Measurements from ENCODE around the gene ZDHHC24.
A peak's percentile ranks its signal among the peaks of the same experiment; 100 is the strongest.

ZDHHC24 gene

GRCh38 chr11:66510990-66511339 lies 34.9 kb downstream of the ZDHHC24 start:
- Mint-ChIP-seq H3K36me3 (ENCODE audit: low read depth) (peaks cover 68% of the 10 kb centered on the region), H3K9me3 (no peaks in the 10 kb centered on the region), H3K4me3 (peak overlapping the region; percentile 95), H3K27me3 (no peaks in the 10 kb centered on the region), H3K27ac (peak overlapping the region; percentile 77), H3K4me1 (ENCODE audit: low read depth) (peaks cover 22% of the 10 kb centered on the region)
- no peak for DNase-seq

GRCh38 chr11:66510271-66510989 lies 35.4 kb downstream of the ZDHHC24 start, which contains the start of gene BBS1:
Gene BBS1 (plus strand): TSS chr11:66510635. CDS start chr11:66510660, 25 bp downstream.
- H3K4me1 Mint-ChIP-seq (ENCODE audit: low read depth): peaks cover 22% of the 10 kb centered on the region
- H3K27me3 Mint-ChIP-seq: no peaks in the 10 kb centered on the region
- H3K27ac Mint-ChIP-seq: peak within 1 kb of the TSS; percentile 77
- peaks cover 66% of the 10 kb centered on the region for H3K36me3 Mint-ChIP-seq (ENCODE audit: low read depth)
- peak within 1 kb of the TSS; percentile 95 for H3K4me3 Mint-ChIP-seq
- H3K9me3 Mint-ChIP-seq: no peaks in the 10 kb centered on the region
- peak; percentile 90 for DNase-seq

GRCh38 chr11:66509131-66509561 lies 36.7 kb downstream of the ZDHHC24 start:
- Mint-ChIP-seq H3K4me1 (ENCODE audit: low read depth) (peaks cover 22% of the 10 kb centered on the region), H3K27me3 (no peaks in the 10 kb centered on the region), H3K4me3 (no peak overlapping the region), H3K27ac (no peak overlapping the region), H3K9me3 (no peaks in the 10 kb centered on the region), H3K36me3 (ENCODE audit: low read depth) (peaks cover 67% of the 10 kb centered on the region)
- no peak for DNase-seq

- Mint-ChIP-seq H3K4me3 (no peak overlapping the region), H3K4me1 (ENCODE audit: low read depth) (peaks cover 9% of the 10 kb centered on the region), H3K9me3 (no peaks in the 10 kb centered on the region), H3K36me3 (ENCODE audit: low read depth) (peaks cover 70% of the 10 kb centered on the region), H3K27ac (no peak overlapping the region), H3K27me3 (no peaks in the 10 kb centered on the region)
- DNase-seq: no peak
Measured at GRCh38 chr11:66505276-66505816, 40.5 kb downstream of the ZDHHC24 start.

- Mint-ChIP-seq H3K36me3 (ENCODE audit: low read depth) (peaks cover 80% of the 10 kb centered on the region), H3K27ac (no peak overlapping the region)
Measured at GRCh38 chr11:66498506-66498905, 47.3 kb downstream of the ZDHHC24 start.

GRCh38 chr11:66497206-66497605 lies 48.6 kb downstream of the ZDHHC24 start:
- Mint-ChIP-seq H3K27ac (no peak overlapping the region), H3K4me3 (no peak overlapping the region), H3K9me3 (no peaks in the 10 kb centered on the region)

More at GRCh38 chr11:66498506-66498905, 47.3 kb downstream of the ZDHHC24 start:
- no peaks in the 10 kb centered on the region for H3K9me3 Mint-ChIP-seq
- no peaks in the 10 kb centered on the region for H3K4me1 Mint-ChIP-seq (ENCODE audit: low read depth)
- DNase-seq: no peak
- no peaks in the 10 kb centered on the region for H3K27me3 Mint-ChIP-seq
- H3K4me3 Mint-ChIP-seq: no peak overlapping the region

GRCh38 chr11:66495401-66495854 lies 50.4 kb downstream of the ZDHHC24 start:
- H3K27ac Mint-ChIP-seq: no peak overlapping the region
- no peaks in the 10 kb centered on the region for H3K27me3 Mint-ChIP-seq
- peaks cover 89% of the 10 kb centered on the region for H3K36me3 Mint-ChIP-seq (ENCODE audit: low read depth)
- DNase-seq: no peak
- no peaks in the 10 kb centered on the region for H3K9me3 Mint-ChIP-seq
- H3K4me1 Mint-ChIP-seq (ENCODE audit: low read depth): no peaks in the 10 kb centered on the region
- no peak overlapping the region for H3K4me3 Mint-ChIP-seq

More at GRCh38 chr11:66497206-66497605, 48.6 kb downstream of the ZDHHC24 start:
- DNase-seq: no peak
- Mint-ChIP-seq H3K4me1 (ENCODE audit: low read depth) (no peaks in the 10 kb centered on the region), H3K36me3 (ENCODE audit: low read depth) (peaks cover 88% of the 10 kb centered on the region), H3K27me3 (no peaks in the 10 kb centered on the region)

GRCh38 chr11:66494935-66495334 lies 50.9 kb downstream of the ZDHHC24 start:
- no peak overlapping the region for H3K27ac Mint-ChIP-seq
- no peaks in the 10 kb centered on the region for H3K4me1 Mint-ChIP-seq (ENCODE audit: low read depth)
- H3K27me3 Mint-ChIP-seq: no peaks in the 10 kb centered on the region
- no peak overlapping the region for H3K4me3 Mint-ChIP-seq
- DNase-seq: no peak
- peaks cover 86% of the 10 kb centered on the region for H3K36me3 Mint-ChIP-seq (ENCODE audit: low read depth)
- no peaks in the 10 kb centered on the region for H3K9me3 Mint-ChIP-seq

GRCh38 chr11:66494458-66494857 lies 51.4 kb downstream of the ZDHHC24 start:
- H3K27me3 Mint-ChIP-seq: no peaks in the 10 kb centered on the region
- H3K27ac Mint-ChIP-seq: no peak overlapping the region
- no peak for DNase-seq
- peaks cover 86% of the 10 kb centered on the region for H3K36me3 Mint-ChIP-seq (ENCODE audit: low read depth)
- H3K4me3 Mint-ChIP-seq: no peak overlapping the region
- H3K4me1 Mint-ChIP-seq (ENCODE audit: low read depth): no peaks in the 10 kb centered on the region
- no peaks in the 10 kb centered on the region for H3K9me3 Mint-ChIP-seq

- Mint-ChIP-seq H3K27me3 (no peaks in the 10 kb centered on the region), H3K4me1 (ENCODE audit: low read depth) (no peaks in the 10 kb centered on the region), H3K9me3 (no peaks in the 10 kb centered on the region), H3K4me3 (no peak overlapping the region), H3K27ac (no peak overlapping the region), H3K36me3 (ENCODE audit: low read depth) (peaks cover 84% of the 10 kb centered on the region)
- no peak for DNase-seq
Measured at GRCh38 chr11:66493130-66493529, 52.7 kb downstream of the ZDHHC24 start.

- Mint-ChIP-seq H3K4me1 (ENCODE audit: low read depth) (no peaks in the 10 kb centered on the region), H3K27me3 (no peaks in the 10 kb centered on the region), H3K4me3 (no peak overlapping the region), H3K36me3 (ENCODE audit: low read depth) (peaks cover 89% of the 10 kb centered on the region), H3K27ac (no peak overlapping the region), H3K9me3 (no peaks in the 10 kb centered on the region)
- DNase-seq: no peak
Measured at GRCh38 chr11:66492161-66492865, 53.5 kb downstream of the ZDHHC24 start.

- Mint-ChIP-seq H3K27ac (no peak overlapping the region), H3K36me3 (ENCODE audit: low read depth) (peaks cover 89% of the 10 kb centered on the region), H3K9me3 (no peaks in the 10 kb centered on the region), H3K27me3 (no peaks in the 10 kb centered on the region), H3K4me3 (no peak overlapping the region), H3K4me1 (ENCODE audit: low read depth) (no peaks in the 10 kb centered on the region)
- DNase-seq: no peak
Measured at GRCh38 chr11:66491315-66491935, 54.4 kb downstream of the ZDHHC24 start.

- no peak overlapping the region for H3K27ac Mint-ChIP-seq
- H3K36me3 Mint-ChIP-seq (ENCODE audit: low read depth): peaks cover 91% of the 10 kb centered on the region
- H3K27me3 Mint-ChIP-seq: no peaks in the 10 kb centered on the region
- H3K4me1 Mint-ChIP-seq (ENCODE audit: low read depth): peaks cover 3% of the 10 kb centered on the region
- no peak overlapping the region for H3K4me3 Mint-ChIP-seq
- DNase-seq: no peak
- no peaks in the 10 kb centered on the region for H3K9me3 Mint-ChIP-seq
Measured at GRCh38 chr11:66489636-66490035, 56.2 kb downstream of the ZDHHC24 start.

- no peak for DNase-seq
- Mint-ChIP-seq H3K27ac (no peak overlapping the region), H3K9me3 (no peaks in the 10 kb centered on the region), H3K4me1 (ENCODE audit: low read depth) (peaks cover 4% of the 10 kb centered on the region), H3K36me3 (ENCODE audit: low read depth) (peaks cover 89% of the 10 kb centered on the region), H3K27me3 (no peaks in the 10 kb centered on the region), H3K4me3 (no peak overlapping the region)
Measured at GRCh38 chr11:66488957-66489356, 56.9 kb downstream of the ZDHHC24 start.
